ENCODE data around the gene CTNNA3. TPM values are rescaled to one million over a fixed set of nuclear protein-coding genes. Genes with fewer than 3 reads are reported as not detected.

CTNNA3 gene
- total RNA-seq, 1 experiment from 2014 or later: not detected

DNA sequence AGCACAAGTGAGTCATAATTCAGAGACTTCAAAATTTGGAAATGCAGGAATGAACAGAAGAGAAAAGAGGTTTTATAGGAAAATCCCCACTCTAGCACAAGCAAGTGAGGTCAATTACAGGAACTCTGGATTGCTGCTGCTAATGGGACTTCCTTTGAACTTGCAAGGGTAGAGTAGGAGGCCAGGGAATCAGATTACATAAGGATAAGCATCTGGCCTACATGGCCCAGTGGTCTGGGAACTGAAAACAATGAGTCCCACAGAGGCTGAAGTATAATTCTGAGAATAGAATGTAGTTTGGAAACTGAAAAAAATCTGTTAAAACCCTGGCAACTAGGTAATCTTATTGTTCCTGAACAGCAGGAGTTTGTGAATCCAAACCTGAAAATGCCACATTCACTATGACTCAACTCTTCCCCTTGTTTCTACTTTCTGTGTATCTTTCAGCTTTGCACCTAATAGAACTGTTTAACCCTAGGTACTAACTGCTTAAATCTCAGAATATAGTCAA, 66.5 kb downstream of the CTNNA3 start:
- TF ChIP-seq, protein P1, sequence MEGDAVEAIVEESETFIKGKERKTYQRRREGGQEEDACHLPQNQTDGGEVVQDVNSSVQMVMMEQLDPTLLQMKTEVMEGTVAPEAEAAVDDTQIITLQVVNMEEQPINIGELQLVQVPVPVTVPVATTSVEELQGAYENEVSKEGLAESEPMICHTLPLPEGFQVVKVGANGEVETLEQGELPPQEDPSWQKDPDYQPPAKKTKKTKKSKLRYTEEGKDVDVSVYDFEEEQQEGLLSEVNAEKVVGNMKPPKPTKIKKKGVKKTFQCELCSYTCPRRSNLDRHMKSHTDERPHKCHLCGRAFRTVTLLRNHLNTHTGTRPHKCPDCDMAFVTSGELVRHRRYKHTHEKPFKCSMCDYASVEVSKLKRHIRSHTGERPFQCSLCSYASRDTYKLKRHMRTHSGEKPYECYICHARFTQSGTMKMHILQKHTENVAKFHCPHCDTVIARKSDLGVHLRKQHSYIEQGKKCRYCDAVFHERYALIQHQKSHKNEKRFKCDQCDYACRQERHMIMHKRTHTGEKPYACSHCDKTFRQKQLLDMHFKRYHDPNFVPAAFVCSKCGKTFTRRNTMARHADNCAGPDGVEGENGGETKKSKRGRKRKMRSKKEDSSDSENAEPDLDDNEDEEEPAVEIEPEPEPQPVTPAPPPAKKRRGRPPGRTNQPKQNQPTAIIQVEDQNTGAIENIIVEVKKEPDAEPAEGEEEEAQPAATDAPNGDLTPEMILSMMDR (IDR thresholded peaks at IDR 0.05; ENCODE audit: unreplicated experiment): no peak
- no peak overlapping the region for H3K27ac Mint-ChIP-seq (ENCODE audit: unreplicated experiment)
- no TSS peak for BruUV-seq (replicated peaks)
- H3K4me3 Mint-ChIP-seq (ENCODE audit: low read depth, unreplicated experiment): no peak overlapping the region
- no peak for DNase-seq
- CTCF ChIA-PET: no interaction called here
- H3K36me3 Mint-ChIP-seq (ENCODE audit: insufficient read depth, unreplicated experiment): no peaks in the 10 kb centered on the region
- peaks cover 2% of the 10 kb centered on the region for H3K9me3 Mint-ChIP-seq (ENCODE audit: low read depth, unreplicated experiment)
- intact Hi-C loops (cut with micrococcal nuclease; ENCODE audit: unreplicated experiment): no loop called here
- H3K27me3 Mint-ChIP-seq (ENCODE audit: unreplicated experiment): no peaks in the 10 kb centered on the region
- H3K4me1 Mint-ChIP-seq (ENCODE audit: low read depth, unreplicated experiment): no peaks in the 10 kb centered on the region

- CTCF ChIA-PET: no interaction called here
- H3K9me3 Mint-ChIP-seq (ENCODE audit: low read depth, unreplicated experiment): no peaks in the 10 kb centered on the region
- no peak for DNase-seq
- no peaks in the 10 kb centered on the region for H3K4me1 Mint-ChIP-seq (ENCODE audit: low read depth, unreplicated experiment)
- H3K4me3 Mint-ChIP-seq (ENCODE audit: low read depth, unreplicated experiment): no peak overlapping the region
- intact Hi-C loops (cut with micrococcal nuclease; ENCODE audit: unreplicated experiment): no loop called here
- no peaks in the 10 kb centered on the region for H3K27me3 Mint-ChIP-seq (ENCODE audit: unreplicated experiment)
- no TSS peak for BruUV-seq (replicated peaks)
- TF ChIP-seq, protein P1 (IDR thresholded peaks at IDR 0.05; ENCODE audit: unreplicated experiment): no peak
- H3K36me3 Mint-ChIP-seq (ENCODE audit: insufficient read depth, unreplicated experiment): no peaks in the 10 kb centered on the region
- H3K27ac Mint-ChIP-seq (ENCODE audit: unreplicated experiment): no peak overlapping the region
Observed at GRCh38 chr10:67622984-67623383, 73.0 kb downstream of the CTNNA3 start.

GRCh38 chr10:67622511-67622910, 73.5 kb downstream of the CTNNA3 start:
- intact Hi-C loops (cut with micrococcal nuclease; ENCODE audit: unreplicated experiment): no loop called here
- CTCF ChIA-PET: no interaction called here
- BruUV-seq (replicated peaks): no TSS peak
- H3K4me3 Mint-ChIP-seq (ENCODE audit: low read depth, unreplicated experiment): no peak overlapping the region
- H3K4me1 Mint-ChIP-seq (ENCODE audit: low read depth, unreplicated experiment): no peaks in the 10 kb centered on the region
- TF ChIP-seq, protein P1 (IDR thresholded peaks at IDR 0.05; ENCODE audit: unreplicated experiment): no peak
- no peaks in the 10 kb centered on the region for H3K27me3 Mint-ChIP-seq (ENCODE audit: unreplicated experiment)
- no peaks in the 10 kb centered on the region for H3K9me3 Mint-ChIP-seq (ENCODE audit: low read depth, unreplicated experiment)
- H3K36me3 Mint-ChIP-seq (ENCODE audit: insufficient read depth, unreplicated experiment): no peaks in the 10 kb centered on the region
- DNase-seq: no peak
- H3K27ac Mint-ChIP-seq (ENCODE audit: unreplicated experiment): no peak overlapping the region

- no peak for DNase-seq
- H3K36me3 Mint-ChIP-seq (ENCODE audit: insufficient read depth, unreplicated experiment): no peaks in the 10 kb centered on the region
- no peaks in the 10 kb centered on the region for H3K9me3 Mint-ChIP-seq (ENCODE audit: low read depth, unreplicated experiment)
- H3K4me1 Mint-ChIP-seq (ENCODE audit: low read depth, unreplicated experiment): no peaks in the 10 kb centered on the region
- CTCF ChIA-PET: no interaction called here
- intact Hi-C loops (cut with micrococcal nuclease; ENCODE audit: unreplicated experiment): no loop called here
- BruUV-seq (replicated peaks): no TSS peak
- H3K27ac Mint-ChIP-seq (ENCODE audit: unreplicated experiment): no peak overlapping the region
- no peaks in the 10 kb centered on the region for H3K27me3 Mint-ChIP-seq (ENCODE audit: unreplicated experiment)
- H3K4me3 Mint-ChIP-seq (ENCODE audit: low read depth, unreplicated experiment): no peak overlapping the region
- TF ChIP-seq, protein P1 (IDR thresholded peaks at IDR 0.05; ENCODE audit: unreplicated experiment): no peak
Observed at GRCh38 chr10:67621834-67622233, 74.2 kb downstream of the CTNNA3 start.
